HuH-7.5 (cell line): ENCODE data around the gene C11orf54.
A peak's percentile ranks its signal among the peaks of the same experiment; 100 is the strongest.
"Not testable (repeated sequence)": the region's sequence is repeated elsewhere in the genome, so short reads cannot be mapped to it uniquely, and the experiment has no call there.

ENCODE experiments used
- DNase-seq: peaks from one replicate; pipeline ENCODE4 v3.0.0; 2011; ENCODE audit warnings: low spot score

The C11orf54 gene

DNA sequence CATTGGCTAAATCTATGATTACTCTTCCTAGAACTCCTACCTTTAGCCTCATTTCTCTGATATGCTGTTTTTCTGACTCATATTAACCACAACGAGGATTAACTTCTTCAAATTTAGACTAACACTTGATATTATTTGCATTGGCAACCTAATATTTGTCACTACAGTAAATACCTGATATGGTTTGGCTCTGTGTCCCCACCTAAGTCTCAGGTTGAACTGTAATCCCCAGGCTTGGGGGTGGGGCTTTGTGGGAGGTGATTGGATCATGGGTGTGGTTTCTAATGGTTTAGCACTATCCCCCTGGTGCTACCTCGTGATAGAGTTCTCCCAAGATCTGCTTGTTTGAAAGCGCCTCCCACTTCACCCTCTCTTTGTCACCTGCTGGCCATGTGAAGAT is 25.5 kb downstream of the C11orf54 start:
- no peak for DNase-seq

GRCh38 chr11:93770160-93770559 is 28.7 kb downstream of the C11orf54 start:
- DNase-seq: no peak

DNA sequence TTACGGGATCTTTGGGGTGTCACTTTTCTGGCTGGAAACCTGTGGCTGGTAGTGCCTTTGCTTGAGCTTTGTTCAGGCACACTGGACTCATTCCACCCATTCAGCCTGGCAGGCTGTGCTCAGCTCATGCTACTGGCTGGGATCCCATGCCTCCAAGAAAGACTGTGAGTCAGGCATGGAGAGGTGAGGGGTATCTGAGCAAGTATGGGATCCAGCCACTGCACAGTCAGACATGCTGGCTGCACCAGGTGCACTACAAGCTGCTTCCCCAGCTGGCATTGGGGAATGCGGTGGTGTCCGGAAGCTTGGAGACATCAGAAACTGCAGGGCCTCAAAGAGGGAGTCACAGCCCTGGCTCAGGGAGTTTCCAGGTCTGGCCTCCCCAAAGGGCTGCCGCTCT is 30.7 kb downstream of the C11orf54 start:
- no peak for DNase-seq

DNA sequence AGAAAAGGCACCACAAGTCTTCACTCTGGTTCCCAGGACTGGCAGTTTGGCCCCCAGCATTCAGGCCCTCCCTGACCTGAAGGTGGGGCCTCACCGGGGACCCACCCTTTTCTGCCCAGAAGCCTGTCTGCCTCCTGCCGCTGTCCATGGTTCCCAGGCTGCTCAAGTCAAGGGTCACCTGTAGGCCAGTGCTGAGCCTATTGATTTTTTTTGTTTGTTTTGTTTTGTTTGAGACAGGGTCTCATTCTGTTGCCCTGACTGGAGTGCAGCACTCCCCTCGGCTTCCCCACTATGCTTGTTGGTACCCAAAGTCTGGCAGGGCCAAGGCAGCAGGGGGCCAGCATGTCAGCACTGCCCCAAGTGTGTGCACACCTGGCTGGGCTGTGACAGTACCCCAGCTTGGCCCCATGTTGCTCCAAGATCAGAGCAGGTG is 31.6 kb downstream of the C11orf54 start:
- DNase-seq: no peak

- DNase-seq: no peak
Observed at GRCh38 chr11:93773601-93774200, 32.2 kb downstream of the C11orf54 start.

DNA sequence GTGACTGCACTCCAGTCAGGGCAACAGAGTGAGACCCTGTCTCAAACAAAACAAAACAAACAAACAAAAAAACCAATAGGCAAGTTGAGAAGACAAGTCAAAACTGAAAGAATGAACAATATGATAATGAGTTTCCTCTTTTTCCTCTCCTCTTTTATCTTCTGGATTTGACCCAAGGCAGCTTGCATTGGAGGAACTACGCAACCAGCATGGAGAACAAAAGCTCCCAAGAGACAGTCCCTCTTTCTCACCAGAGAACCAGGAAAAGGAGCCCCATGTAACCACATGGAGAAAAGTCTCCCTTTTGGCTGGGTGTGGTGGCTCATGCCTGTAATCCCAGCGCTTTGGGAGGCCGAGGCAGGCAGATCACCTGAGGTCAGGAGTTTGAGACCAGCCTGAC is 33.1 kb downstream of the C11orf54 start:
- DNase-seq: not testable (repeated sequence)

DNA sequence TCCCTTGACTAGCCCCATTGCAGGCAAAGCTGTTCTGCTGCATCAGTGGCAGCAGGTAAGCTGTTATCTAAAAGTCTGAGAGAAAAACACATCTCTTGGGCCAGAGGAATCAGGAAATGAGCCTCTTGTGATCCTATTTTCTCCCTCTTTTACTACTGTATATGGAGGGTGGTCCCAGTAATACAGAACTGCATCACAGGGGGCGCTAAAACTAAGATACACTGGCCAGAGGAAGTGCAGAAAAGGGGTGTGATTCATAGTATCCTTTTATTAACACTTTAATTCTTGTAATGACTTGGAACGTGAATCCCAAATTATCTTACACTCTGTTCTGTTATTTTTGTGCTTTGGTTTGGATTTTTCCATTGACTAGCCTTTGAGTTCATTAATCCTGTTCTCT is 33.8 kb downstream of the C11orf54 start:
- no peak for DNase-seq

DNA sequence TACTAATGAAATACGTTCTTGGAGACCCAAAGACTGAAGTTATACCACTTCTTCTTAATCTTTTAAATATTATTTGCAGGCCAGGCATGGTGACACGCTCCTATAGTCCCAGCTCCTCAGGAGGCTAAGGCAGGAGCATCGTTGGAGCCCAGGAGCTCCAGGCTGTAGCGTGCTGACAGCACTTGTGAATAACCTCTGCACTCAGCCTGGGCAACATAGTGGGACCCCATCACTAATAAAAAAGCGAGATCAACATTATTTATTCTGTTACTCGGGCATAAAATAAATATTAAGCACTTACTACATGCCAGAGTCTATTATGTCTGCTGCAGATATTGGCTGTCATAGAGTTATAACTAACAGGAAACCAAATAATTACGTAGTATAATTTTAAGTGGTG is 41.9 kb downstream of the C11orf54 start:
- DNase-seq: no peak

DNA sequence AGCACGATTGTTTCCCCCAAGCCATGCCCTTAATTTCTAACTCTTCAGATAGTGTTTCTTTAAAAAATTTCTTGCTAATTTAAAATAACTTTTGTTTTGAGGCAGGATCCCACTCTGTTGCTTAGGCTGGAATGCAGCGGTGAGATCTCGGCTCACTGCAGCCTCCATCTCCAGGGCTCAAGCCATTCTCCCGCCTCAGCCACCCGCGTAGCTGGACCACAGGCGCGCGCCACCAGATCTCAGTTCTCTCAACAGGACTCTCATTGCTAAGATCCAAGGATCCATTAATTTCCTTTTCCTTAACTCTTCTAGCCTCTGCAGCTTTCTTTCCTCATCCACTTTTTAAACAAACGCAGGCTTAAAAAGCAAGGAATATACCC is 42.3 kb downstream of the C11orf54 start:
- no peak for DNase-seq

DNA sequence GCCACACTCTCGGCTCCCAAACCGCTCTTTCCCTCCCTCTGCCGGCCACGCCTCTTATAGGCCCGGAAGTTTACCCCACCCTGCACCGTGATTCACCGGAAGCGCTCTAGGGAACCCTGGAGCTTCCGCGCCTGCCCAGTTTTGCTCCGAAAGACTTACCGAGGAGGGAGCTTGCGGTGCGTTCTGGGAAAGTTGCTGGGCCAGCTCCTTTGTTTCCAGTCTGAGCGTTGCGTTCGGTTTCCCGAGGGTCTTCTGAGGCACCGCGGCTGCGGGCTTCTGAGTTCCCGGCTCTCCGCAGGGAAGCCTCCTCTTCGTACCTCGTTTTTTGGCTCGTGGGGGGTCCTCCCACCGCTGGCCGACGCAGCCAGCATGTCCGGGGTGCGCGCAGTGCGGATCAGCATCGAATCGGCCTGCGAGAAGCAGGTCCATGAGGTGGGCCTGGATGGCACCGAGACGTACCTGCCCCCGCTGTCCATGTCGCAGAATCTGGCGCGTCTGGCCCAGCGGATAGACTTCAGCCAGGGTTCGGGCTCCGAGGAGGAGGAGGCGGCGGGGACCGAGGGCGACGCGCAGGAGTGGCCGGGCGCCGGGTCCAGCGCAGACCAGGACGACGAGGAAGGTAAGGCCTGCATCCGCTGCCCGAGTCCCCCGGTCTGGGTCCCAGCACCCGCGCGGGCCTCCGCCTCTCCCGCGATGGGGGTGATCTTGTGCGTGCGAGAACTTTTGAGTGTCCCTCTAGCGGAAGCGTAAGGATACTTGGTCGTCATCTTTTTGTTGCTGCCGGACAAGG is 42.9 kb downstream of the C11orf54 start, which contains the start of gene MED17:
Gene MED17 (plus strand): TSS at position 138 of the 790 bp plus-strand sequence. CDS start 232 bp downstream, at position 370.
- DNase-seq: peak; percentile 74

GRCh38 chr11:93784935-93785360 is 43.5 kb downstream of the C11orf54 start:
- no peak for DNase-seq

- DNase-seq: no peak
Observed at GRCh38 chr11:93791493-93791892, 50.0 kb downstream of the C11orf54 start.

GRCh38 chr11:93796441-93797231 is 55.2 kb downstream of the C11orf54 start:
- DNase-seq: no peak

- no peak for DNase-seq
Observed at GRCh38 chr11:93801366-93801765, 59.9 kb downstream of the C11orf54 start.

- DNase-seq: no peak
Observed at GRCh38 chr11:93804879-93805278, 63.4 kb downstream of the C11orf54 start.

DNA sequence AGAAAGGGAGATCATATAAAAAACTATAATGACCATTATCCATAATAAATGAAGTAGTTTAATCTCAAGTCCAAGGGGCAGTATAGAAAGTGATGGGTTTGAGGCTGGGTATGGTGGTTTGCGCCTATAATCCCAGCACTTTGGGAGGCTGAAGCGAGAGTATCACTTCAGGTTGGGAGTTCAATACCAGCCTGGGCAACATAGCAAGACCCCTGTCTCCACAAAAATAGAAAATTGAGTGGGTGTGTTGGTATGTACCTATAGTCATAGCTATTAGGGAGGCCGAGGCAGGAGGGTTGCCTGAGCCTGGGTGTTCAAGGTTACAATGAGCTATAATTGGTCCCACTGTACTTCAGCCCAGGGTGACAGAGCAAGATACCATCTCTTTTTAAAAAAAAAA is 66.5 kb downstream of the C11orf54 start:
- DNase-seq: no peak

DNA sequence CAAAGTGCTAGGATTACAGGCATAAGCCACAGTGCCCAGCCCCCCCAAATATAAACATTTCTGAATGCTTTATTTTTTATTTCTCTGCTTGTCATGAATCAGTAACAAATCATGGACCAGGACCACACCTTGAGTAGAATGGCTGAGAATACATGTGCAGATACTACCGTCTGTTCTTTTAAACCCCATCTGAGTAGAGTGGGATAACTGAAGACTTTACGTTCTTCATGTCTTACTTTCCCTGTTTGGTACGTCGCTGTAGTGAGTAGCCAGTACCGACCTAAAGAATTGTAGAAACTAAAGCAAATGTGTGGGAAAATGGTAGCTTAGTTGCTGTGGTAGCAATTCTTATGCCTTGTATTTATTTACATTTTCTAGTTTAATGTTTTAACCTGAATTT is 72.5 kb downstream of the C11orf54 start:
- no peak for DNase-seq
